Caco-2 (cell line): ENCODE results near the gene ETFB. TPM values are rescaled to one million over a fixed set of nuclear protein-coding genes. Genes with fewer than 3 reads are reported as not detected.

Experiments
- BruUV-seq: library from RNA; stranded (reverse); fragments of 400-500 nt; replicated peaks from 2 replicates; lab custom pipeline; 2021; lab: Mats Ljungman, UMichigan
- CTCF ChIA-PET: fragments of 300-600 bp; sonication (Branson Sonifier 250); formaldehyde crosslinking; loops from one replicate; lab custom pipeline; 2022; ENCODE audit warnings: antibody characterized with exemption; lab: Charles Lee
- POLR2A ChIA-PET: fragments of 300-600 bp; sonication (Branson Sonifier 250); formaldehyde crosslinking; loops from one replicate; lab custom pipeline; 2022; ENCODE audit warnings: antibody characterized with exemption; lab: Charles Lee
- DNase-seq, 2 experiments: peaks; one replicate each; pipeline versions ENCODE4 v3.0.0 to v3.0.0-alpha.2; 2020 to 2022
- H3K27me3 ChIP-seq: replicated peaks from 2 replicates; pipeline ENCODE4 v1.6.0; 2011; ENCODE audit warnings: low read length; ENCODE audit not compliant: control insufficient read depth, insufficient read depth
- H3K36me3 ChIP-seq: 2 replicates; pipeline ENCODE4 v1.5.1; 2011; ENCODE audit warnings: low read length; ENCODE audit not compliant: control insufficient read depth, insufficient read depth
- H3K4me1 ChIP-seq: fragments of 250-450 bp; sonication (Bioruptor Pico); 2 replicates; pipeline ENCODE4 v1.5.1; 2020; ENCODE audit warnings: mild to moderate bottlenecking
- H3K4me3 ChIP-seq: 2 replicates; pipeline ENCODE4 v1.5.1; 2011; ENCODE audit warnings: low read depth, mild to moderate bottlenecking, control low read depth, low read length
- H3K9me3 ChIP-seq: fragments of 250-450 bp; sonication (Bioruptor Pico); 2 replicates; pipeline ENCODE4 v1.5.1; 2020; ENCODE audit warnings: mild to moderate bottlenecking, moderate library complexity
- H3K27ac Mint-ChIP-seq: one replicate; pipeline ENCODE4 v1.8.0; 2022; ENCODE audit warnings: mixed read lengths; ENCODE audit not compliant: unreplicated experiment
- H3K27me3 Mint-ChIP-seq: one replicate; pipeline ENCODE4 v1.8.0; 2022; ENCODE audit warnings: mixed read lengths; ENCODE audit not compliant: insufficient read depth, unreplicated experiment
- H3K36me3 Mint-ChIP-seq: one replicate; pipeline ENCODE4 v1.8.0; 2022; ENCODE audit warnings: mild to moderate bottlenecking, mixed read lengths; ENCODE audit not compliant: insufficient read depth, unreplicated experiment
- H3K4me1 Mint-ChIP-seq: one replicate; pipeline ENCODE4 v1.8.0; 2022; ENCODE audit warnings: low read depth, mixed read lengths; ENCODE audit not compliant: unreplicated experiment
- H3K4me3 Mint-ChIP-seq: one replicate; pipeline ENCODE4 v1.8.0; 2022; ENCODE audit warnings: mild to moderate bottlenecking, moderate library complexity, mixed read lengths; ENCODE audit not compliant: unreplicated experiment
- H3K9me3 Mint-ChIP-seq: one replicate; pipeline ENCODE4 v1.8.0; 2022; ENCODE audit warnings: mixed read lengths; ENCODE audit not compliant: unreplicated experiment
- CTCF ChIP-seq, 2 experiments: fragments of 200-600 bp in 1 of 2; IDR thresholded peaks; 1 replicate in 1 of 2; 2 replicates in 1 of 2; pipeline versions ENCODE4 v1.5.1 to v1.8.0; 2011 to 2022; ENCODE audit warnings: antibody characterized with exemption in 1 of 2, control low read depth in 1 of 2, inconsistent platforms in 1 of 2, low read depth in 1 of 2, low read length in 1 of 2, mild to moderate bottlenecking in 1 of 2, moderate library complexity in 1 of 2; ENCODE audit not compliant: insufficient read depth in 1 of 2, severe bottlenecking in 1 of 2, unreplicated experiment in 1 of 2
- intact Hi-C: fragments of 100-400 bp; cut with micrococcal nuclease; formaldehyde crosslinking; loops from one replicate; pipeline ENCODE4 v1.10.0; 2022; ENCODE audit not compliant: unreplicated experiment
- total RNA-seq: library from RNA; stranded (reverse); gene quantifications from 2 replicates; pipeline ENCODE4 v1.2.3, GENCODE V29; 2022

Gene ETFB
- total RNA-seq, 1 experiment from 2014 or later = 228 TPM

DNA sequence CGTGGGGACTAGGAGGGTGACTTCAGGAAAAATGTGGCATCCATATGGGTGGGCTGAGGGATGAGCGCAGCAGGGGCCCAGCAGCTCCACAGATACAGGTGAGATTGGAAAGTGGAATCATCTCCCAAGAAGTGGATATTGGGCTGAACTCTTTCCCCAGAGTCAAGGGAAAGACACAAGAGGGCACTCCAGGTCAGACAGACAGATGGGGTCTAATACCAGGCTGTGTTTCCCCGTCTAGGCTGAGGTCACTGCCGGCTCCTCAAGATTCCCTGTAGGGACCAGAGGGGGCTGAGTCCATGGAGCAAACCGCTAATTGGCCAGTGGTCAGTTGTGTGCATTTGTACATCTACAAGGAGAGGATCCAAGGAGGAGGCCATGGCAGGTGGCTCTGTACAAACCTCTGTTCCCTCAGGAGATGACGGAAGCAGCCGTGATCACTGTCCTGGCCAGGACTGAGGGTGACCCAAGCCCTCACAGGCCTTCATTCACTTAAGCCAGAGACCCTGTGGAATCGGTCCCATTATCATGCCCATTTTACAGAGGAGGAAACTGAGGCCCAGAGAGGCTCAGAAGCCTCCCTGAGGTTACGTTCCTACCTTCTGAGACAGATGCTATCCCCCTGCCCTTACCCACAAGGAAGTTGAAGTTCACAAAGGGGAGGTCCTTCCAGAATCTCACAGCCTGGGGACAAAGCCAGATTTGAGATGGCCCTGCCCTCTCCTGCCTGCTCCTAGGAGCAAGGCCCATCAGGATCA, 69.7 kb downstream of the ETFB start:
- H3K4me3 Mint-ChIP-seq = no peak overlapping the region
- intact Hi-C loops = no loop called here
- H3K27me3 ChIP-seq = no peaks in the 10 kb centered on the region
- DNase-seq = no peak
- POLR2A ChIA-PET = no interaction called here
- H3K9me3 ChIP-seq = no peaks in the 10 kb centered on the region
- H3K4me3 ChIP-seq = no peak overlapping the region
- no peaks in the 10 kb centered on the region for H3K4me1 Mint-ChIP-seq
- CTCF ChIA-PET = no interaction called here
- no peaks in the 10 kb centered on the region for H3K9me3 Mint-ChIP-seq
- H3K27me3 Mint-ChIP-seq = peaks cover 5% of the 10 kb centered on the region
- H3K36me3 ChIP-seq = no peaks in the 10 kb centered on the region
- no peaks in the 10 kb centered on the region for H3K36me3 Mint-ChIP-seq
- no peak for TF ChIP-seq CTCF (IDR thresholded peaks at IDR 0.05; ENCODE audit: insufficient read depth in 1 of 2, low read depth in 1 of 2, low read length in 1 of 2, severe bottlenecking in 1 of 2, unreplicated experiment in 1 of 2)
- H3K4me1 ChIP-seq = no peaks in the 10 kb centered on the region
- H3K27ac Mint-ChIP-seq = no peak overlapping the region
- no TSS peak for BruUV-seq

DNA sequence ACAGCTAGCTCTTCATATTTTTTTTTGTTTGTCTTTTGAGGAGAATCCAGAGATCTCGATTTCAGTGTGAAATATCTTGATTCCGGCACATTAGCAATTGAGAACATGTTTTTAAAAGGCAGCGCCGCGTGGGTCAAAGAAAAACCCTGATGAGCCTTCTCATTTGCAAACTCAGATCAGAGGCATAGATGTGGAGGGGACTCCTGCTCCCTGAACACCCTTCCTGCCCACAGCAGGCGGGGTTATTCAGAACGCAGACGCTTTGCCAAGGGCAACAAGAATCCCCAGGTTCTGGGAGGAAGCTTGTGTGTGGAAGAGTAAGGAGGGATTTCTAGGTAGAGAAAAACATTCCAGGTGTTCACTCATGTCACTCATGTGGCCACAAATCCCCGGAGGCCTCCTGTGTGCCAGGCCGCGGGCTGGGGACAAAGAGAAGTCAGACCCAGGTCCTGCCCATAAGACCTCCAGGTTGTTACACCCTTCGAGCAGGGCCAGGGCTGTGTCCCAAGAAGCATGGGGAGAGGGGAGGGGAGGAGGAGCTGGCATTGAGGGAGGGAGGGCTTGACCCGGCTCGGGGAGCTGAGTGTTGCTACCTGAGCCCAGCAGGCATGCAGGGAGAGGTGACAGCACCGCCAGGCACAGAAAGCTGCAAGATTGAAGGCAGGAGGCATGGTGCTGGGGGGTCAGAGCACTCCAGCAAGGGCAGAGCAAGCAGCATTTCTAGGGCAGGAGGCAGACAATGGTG, 70.6 kb downstream of the ETFB start:
- no peak for TF ChIP-seq CTCF (IDR thresholded peaks at IDR 0.05; ENCODE audit: insufficient read depth in 1 of 2, low read depth in 1 of 2, low read length in 1 of 2, severe bottlenecking in 1 of 2, unreplicated experiment in 1 of 2)
- Mint-ChIP-seq H3K36me3 (no peaks in the 10 kb centered on the region), H3K27ac (no peak overlapping the region), H3K27me3 (peaks cover 5% of the 10 kb centered on the region), H3K4me1 (no peaks in the 10 kb centered on the region), H3K9me3 (no peaks in the 10 kb centered on the region), H3K4me3 (no peak overlapping the region)
- H3K36me3 ChIP-seq = no peaks in the 10 kb centered on the region
- H3K9me3 ChIP-seq = no peaks in the 10 kb centered on the region
- DNase-seq = no peak
- no peaks in the 10 kb centered on the region for H3K4me1 ChIP-seq
- CTCF ChIA-PET = no interaction called here
- POLR2A ChIA-PET = no interaction called here
- no peaks in the 10 kb centered on the region for H3K27me3 ChIP-seq
- intact Hi-C loops = no loop called here
- no peak overlapping the region for H3K4me3 ChIP-seq
- BruUV-seq = no TSS peak

Other genes with a start within 250 kb of the ETFB start
- gene SIGLEC9, start 241.5 kb downstream of the ETFB start, total RNA-seq = not detected in 2 replicates
- not detected in 2 replicates for gene SIGLEC7, start 224.1 kb downstream of the ETFB start, total RNA-seq
- gene CD33, start 141.3 kb downstream of the ETFB start, total RNA-seq = not detected in 2 replicates
- gene SIGLECL1, start 115.3 kb downstream of the ETFB start, total RNA-seq = not detected in 2 replicates
- gene IGLON5, start 54.7 kb downstream of the ETFB start, total RNA-seq = not detected in 2 replicates
- 4.5 and 5.0 TPM in 2 replicates for gene VSIG10L, start 24.2 kb downstream of the ETFB start, total RNA-seq
- 1.6 TPM in 1 of 2 replicates, not detected in the other for gene CLDND2, start 2.6 kb upstream of the ETFB start, total RNA-seq
- gene NKG7, start 6.3 kb upstream of the ETFB start, total RNA-seq = not detected in 2 replicates
- gene LIM2, start 21.6 kb upstream of the ETFB start, total RNA-seq = not detected in 2 replicates
- not detected in 2 replicates for gene C19orf84, start 24.2 kb upstream of the ETFB start, total RNA-seq
- gene SIGLEC10, start 51.3 kb upstream of the ETFB start, total RNA-seq = not detected in 2 replicates
- not detected in 2 replicates for gene SIGLEC8, start 92.1 kb upstream of the ETFB start, total RNA-seq
- gene CEACAM18, start 112.2 kb upstream of the ETFB start, total RNA-seq = 0.79 TPM in 1 of 2 replicates, not detected in the other
- not detected in 2 replicates for gene SIGLEC12, start 135.4 kb upstream of the ETFB start, total RNA-seq
- 10.0 and 14.3 TPM in 2 replicates for gene SIGLEC6, start 165.3 kb upstream of the ETFB start, total RNA-seq
- gene ZNF175, start 204.9 kb upstream of the ETFB start, total RNA-seq = 8.7 and 11.5 TPM in 2 replicates